ENCODE results near the gene RNF207. TPM values are rescaled to one million over a fixed set of nuclear protein-coding genes. Genes with fewer than 3 reads are reported as not detected.

RNF207 gene
- total and polyA plus RNA-seq, 2 donors (not counting 1 experiment from before 2014, with no cell fraction given): 2.6 to 17.2 TPM

DNA sequence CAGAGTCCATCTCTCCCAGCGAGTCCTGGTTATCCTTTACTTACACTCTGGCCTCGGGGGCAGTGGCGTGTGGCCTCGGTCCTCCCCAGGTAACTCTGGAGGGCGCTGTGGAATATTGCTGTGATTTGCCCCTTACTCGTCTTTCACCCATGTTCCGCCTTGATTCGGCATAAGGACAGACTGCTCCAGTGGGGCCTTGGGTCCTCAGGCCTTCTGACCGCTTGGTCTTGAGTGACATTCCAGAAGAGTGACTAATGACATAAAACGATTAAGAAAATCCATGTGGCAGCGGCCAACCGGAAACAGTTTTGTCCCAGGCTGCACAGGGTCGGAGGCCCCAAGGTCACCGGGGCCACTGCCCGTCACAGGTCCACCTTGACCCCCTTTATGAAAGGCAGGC, 18.8 kb downstream of the RNF207 start:
- Histone ChIP-seq H3K4me2 (ENCODE audit: extremely low read depth, insufficient read depth, low read length) (no peak overlapping the region), H3K9me3 (ENCODE audit: control insufficient read depth, insufficient read depth, low read depth, low read length) (no peaks in the 10 kb centered on the region), H2AFZ (ENCODE audit: low read length) (no peak overlapping the region), H3K79me2 (ENCODE audit: control insufficient read depth, insufficient read depth, low read length) (no peaks in the 10 kb centered on the region), H3K9ac (ENCODE audit: insufficient read depth, low read length) (no peak overlapping the region), H3K4me1 (ENCODE audit: control insufficient read depth, extremely low read depth, insufficient read depth, low read length) (peaks cover 2% of the 10 kb centered on the region), H3K36me3 (ENCODE audit: control insufficient read depth, insufficient read depth, low read length) (peaks cover 11% of the 10 kb centered on the region), H3K4me3 (replicated peaks in 1 of 4; ENCODE audit: control extremely low read depth in 1 of 4, insufficient read depth in 1 of 4, low read depth in 3 of 4, low read length in 4 of 4) (no peak overlapping the region), H3K27ac (ENCODE audit: insufficient read depth, low read length) (no peak overlapping the region), H4K20me1 (ENCODE audit: control insufficient read depth, extremely low read depth, insufficient read depth, low read length) (no peaks in the 10 kb centered on the region), H3K27me3 (ENCODE audit: control insufficient read depth, insufficient read depth, low read length) (no peaks in the 10 kb centered on the region)
- DNase-seq (ENCODE audit: low read depth in 2 of 2): no peak
- TF ChIP-seq, protein P1, sequence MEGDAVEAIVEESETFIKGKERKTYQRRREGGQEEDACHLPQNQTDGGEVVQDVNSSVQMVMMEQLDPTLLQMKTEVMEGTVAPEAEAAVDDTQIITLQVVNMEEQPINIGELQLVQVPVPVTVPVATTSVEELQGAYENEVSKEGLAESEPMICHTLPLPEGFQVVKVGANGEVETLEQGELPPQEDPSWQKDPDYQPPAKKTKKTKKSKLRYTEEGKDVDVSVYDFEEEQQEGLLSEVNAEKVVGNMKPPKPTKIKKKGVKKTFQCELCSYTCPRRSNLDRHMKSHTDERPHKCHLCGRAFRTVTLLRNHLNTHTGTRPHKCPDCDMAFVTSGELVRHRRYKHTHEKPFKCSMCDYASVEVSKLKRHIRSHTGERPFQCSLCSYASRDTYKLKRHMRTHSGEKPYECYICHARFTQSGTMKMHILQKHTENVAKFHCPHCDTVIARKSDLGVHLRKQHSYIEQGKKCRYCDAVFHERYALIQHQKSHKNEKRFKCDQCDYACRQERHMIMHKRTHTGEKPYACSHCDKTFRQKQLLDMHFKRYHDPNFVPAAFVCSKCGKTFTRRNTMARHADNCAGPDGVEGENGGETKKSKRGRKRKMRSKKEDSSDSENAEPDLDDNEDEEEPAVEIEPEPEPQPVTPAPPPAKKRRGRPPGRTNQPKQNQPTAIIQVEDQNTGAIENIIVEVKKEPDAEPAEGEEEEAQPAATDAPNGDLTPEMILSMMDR (conservative IDR thresholded peaks at IDR 0.05 in 1 of 2, IDR thresholded peaks at IDR 0.05 in 1 of 2; ENCODE audit: low read depth in 1 of 2, low read length in 2 of 2): no peak
- no peak for TF ChIP-seq EZH2 (IDR thresholded peaks at IDR 0.05; ENCODE audit: low read length, missing control alignments)

DNA sequence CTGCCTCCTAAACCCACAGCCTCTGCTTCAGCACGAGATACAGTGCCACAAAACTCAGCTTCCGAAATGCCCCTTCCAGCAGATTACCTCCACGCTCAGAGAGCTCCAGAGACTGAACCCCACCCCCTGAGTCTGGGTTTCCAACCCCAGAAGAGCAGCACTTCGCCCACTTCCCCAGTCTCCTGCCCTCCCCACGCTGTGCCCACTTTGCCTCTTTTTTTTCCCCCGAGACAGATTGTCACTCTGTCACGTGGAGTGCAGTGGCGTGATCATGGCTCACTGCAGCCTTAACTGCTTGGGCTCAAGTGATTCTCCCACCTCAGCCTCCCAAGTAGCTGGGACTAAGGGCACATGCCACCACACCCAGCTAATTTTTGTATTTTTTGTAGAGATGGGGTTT, 19.7 kb downstream of the RNF207 start:
- no peak overlapping the region for H3K4me3 ChIP-seq (replicated peaks in 1 of 4; ENCODE audit: control extremely low read depth in 1 of 4, insufficient read depth in 1 of 4, low read depth in 3 of 4, low read length in 4 of 4)
- H3K4me2 ChIP-seq (ENCODE audit: extremely low read depth, insufficient read depth, low read length): no peak overlapping the region
- DNase-seq (ENCODE audit: low read depth in 2 of 2): no peak
- H3K4me1 ChIP-seq (ENCODE audit: control insufficient read depth, extremely low read depth, insufficient read depth, low read length): peaks cover 2% of the 10 kb centered on the region
- H3K27ac ChIP-seq (ENCODE audit: insufficient read depth, low read length): no peak overlapping the region
- no peaks in the 10 kb centered on the region for H3K9me3 ChIP-seq (ENCODE audit: control insufficient read depth, insufficient read depth, low read depth, low read length)
- H2AFZ ChIP-seq (ENCODE audit: low read length): no peak overlapping the region
- H3K9ac ChIP-seq (ENCODE audit: insufficient read depth, low read length): no peak overlapping the region
- no peak for TF ChIP-seq EZH2 (IDR thresholded peaks at IDR 0.05; ENCODE audit: low read length, missing control alignments)
- TF ChIP-seq, protein P1 (conservative IDR thresholded peaks at IDR 0.05 in 1 of 2, IDR thresholded peaks at IDR 0.05 in 1 of 2; ENCODE audit: low read depth in 1 of 2, low read length in 2 of 2): no peak
- peaks cover 11% of the 10 kb centered on the region for H3K36me3 ChIP-seq (ENCODE audit: control insufficient read depth, insufficient read depth, low read length)
- H3K79me2 ChIP-seq (ENCODE audit: control insufficient read depth, insufficient read depth, low read length): no peaks in the 10 kb centered on the region
- no peaks in the 10 kb centered on the region for H4K20me1 ChIP-seq (ENCODE audit: control insufficient read depth, extremely low read depth, insufficient read depth, low read length)
- H3K27me3 ChIP-seq (ENCODE audit: control insufficient read depth, insufficient read depth, low read length): no peaks in the 10 kb centered on the region

DNA sequence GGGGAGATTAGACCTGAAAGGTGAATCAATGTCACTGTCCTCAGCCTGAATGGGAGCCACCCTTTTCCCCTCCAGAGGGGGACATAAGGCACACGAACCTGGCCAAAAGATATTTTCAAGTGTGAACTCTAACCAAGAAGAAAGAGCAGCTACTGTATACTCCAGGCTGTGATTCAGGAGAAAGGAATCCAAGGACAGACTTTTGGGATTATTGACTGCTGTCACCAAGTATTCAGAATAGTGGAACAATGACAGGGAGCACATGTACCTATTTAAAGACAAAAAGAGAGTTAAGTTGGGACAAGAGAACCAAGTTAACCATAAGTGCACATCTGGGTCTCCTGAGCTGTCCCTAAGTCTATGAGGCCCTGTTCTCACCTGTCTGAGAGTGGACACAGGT, 27.5 kb downstream of the RNF207 start:
- H3K79me2 ChIP-seq (ENCODE audit: control insufficient read depth, insufficient read depth, low read length): peaks cover 18% of the 10 kb centered on the region
- H3K4me2 ChIP-seq (ENCODE audit: extremely low read depth, insufficient read depth, low read length): no peak overlapping the region
- peaks cover 2% of the 10 kb centered on the region for H3K36me3 ChIP-seq (ENCODE audit: control insufficient read depth, insufficient read depth, low read length)
- H4K20me1 ChIP-seq (ENCODE audit: control insufficient read depth, extremely low read depth, insufficient read depth, low read length): no peaks in the 10 kb centered on the region
- H3K27ac ChIP-seq (ENCODE audit: insufficient read depth, low read length): no peak overlapping the region
- H3K4me1 ChIP-seq (ENCODE audit: control insufficient read depth, extremely low read depth, insufficient read depth, low read length): peaks cover 7% of the 10 kb centered on the region
- TF ChIP-seq, protein P1 (conservative IDR thresholded peaks at IDR 0.05 in 1 of 2, IDR thresholded peaks at IDR 0.05 in 1 of 2; ENCODE audit: low read depth in 1 of 2, low read length in 2 of 2): no peak
- no peak for TF ChIP-seq EZH2 (IDR thresholded peaks at IDR 0.05; ENCODE audit: low read length, missing control alignments)
- H3K4me3 ChIP-seq (replicated peaks in 1 of 4; ENCODE audit: control extremely low read depth in 1 of 4, insufficient read depth in 1 of 4, low read depth in 3 of 4, low read length in 4 of 4): no peak overlapping the region
- no peaks in the 10 kb centered on the region for H3K9me3 ChIP-seq (ENCODE audit: control insufficient read depth, insufficient read depth, low read depth, low read length)
- no peak for DNase-seq (ENCODE audit: low read depth in 2 of 2)
- no peak overlapping the region for H2AFZ ChIP-seq (ENCODE audit: low read length)
- no peaks in the 10 kb centered on the region for H3K27me3 ChIP-seq (ENCODE audit: control insufficient read depth, insufficient read depth, low read length)
- no peak overlapping the region for H3K9ac ChIP-seq (ENCODE audit: insufficient read depth, low read length)
